HFFc6 (cell line): ENCODE measurements around the gene PRIMPOL. TPM values are rescaled to one million over a fixed set of nuclear protein-coding genes. Genes with fewer than 3 reads are reported as not detected.

ENCODE experiments used
- DNase-seq: peaks from one replicate; pipeline ENCODE4 v3.0.0-alpha.2; 2018
- H3K27ac Mint-ChIP-seq: 2 replicates; pipeline ENCODE4 v1.8.0; 2020; ENCODE audit warnings: mild to moderate bottlenecking, mixed read lengths
- H3K27me3 Mint-ChIP-seq: 2 replicates; pipeline ENCODE4 v1.8.0; 2021; ENCODE audit warnings: mild to moderate bottlenecking, moderate library complexity, mixed read lengths; ENCODE audit not compliant: insufficient read depth
- H3K36me3 Mint-ChIP-seq: 2 replicates; pipeline ENCODE4 v1.8.0; 2021; ENCODE audit warnings: low read depth, mixed read lengths
- H3K4me1 Mint-ChIP-seq: 2 replicates; pipeline ENCODE4 v1.8.0; 2020; ENCODE audit warnings: low read depth, mixed read lengths
- H3K4me3 Mint-ChIP-seq: 2 replicates; pipeline ENCODE4 v1.8.0; 2020; ENCODE audit warnings: mild to moderate bottlenecking, moderate library complexity, mixed read lengths
- H3K9me3 Mint-ChIP-seq: 2 replicates; pipeline ENCODE4 v1.8.0; 2020; ENCODE audit warnings: mild to moderate bottlenecking, mixed read lengths
- total RNA-seq, 6 experiments: library from RNA; stranded (reverse); fragmentation: NEBNext Ultra II Directional; extraction: Animal tissue kit (Norgen Biotek cat#: 25700); gene quantifications; 2 replicates in 1 of 6; 3 replicates in 5 of 6; pipeline ENCODE4 v1.2.3, GENCODE V29; 2021
- TF ChIP-seq, protein P1 (sequence below): fragments of 200-600 bp; sonication (generic); IDR thresholded peaks from 2 replicates; pipeline ENCODE4 v1.5.0; 2021; ENCODE audit warnings: antibody characterized with exemption, mild to moderate bottlenecking

Gene PRIMPOL
- total RNA-seq, 6 experiments from 2014 or later, result 9.0 to 11.3 (median 10.8) TPM

DNA sequence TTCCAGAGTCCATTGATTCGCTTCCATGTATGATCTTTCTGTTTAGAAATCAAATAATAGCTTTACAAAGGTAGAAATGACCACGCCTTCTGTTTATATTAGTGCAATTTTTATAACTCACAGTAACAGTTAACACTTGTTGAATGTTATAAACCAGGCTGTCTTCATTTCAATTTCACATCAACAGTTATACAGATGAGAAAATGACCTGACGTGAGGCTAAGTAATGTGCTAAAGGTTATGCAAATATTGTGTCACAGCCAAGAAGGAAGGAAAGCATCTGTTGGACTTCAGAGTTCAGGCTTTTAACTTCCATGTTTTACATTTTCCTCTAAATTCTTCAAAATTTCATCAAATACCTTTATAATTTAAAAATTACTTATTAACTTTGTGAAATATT, 14.2 kb upstream of the PRIMPOL start:
- H3K36me3 Mint-ChIP-seq, result peaks cover 44% of the 10 kb centered on the region
- H3K4me1 Mint-ChIP-seq, result no peaks in the 10 kb centered on the region; the same call in 1 of the 2 replicates
- no peaks in the 10 kb centered on the region for H3K9me3 Mint-ChIP-seq
- H3K4me3 Mint-ChIP-seq, result no peak overlapping the region
- no peak for DNase-seq
- TF ChIP-seq, protein P1, sequence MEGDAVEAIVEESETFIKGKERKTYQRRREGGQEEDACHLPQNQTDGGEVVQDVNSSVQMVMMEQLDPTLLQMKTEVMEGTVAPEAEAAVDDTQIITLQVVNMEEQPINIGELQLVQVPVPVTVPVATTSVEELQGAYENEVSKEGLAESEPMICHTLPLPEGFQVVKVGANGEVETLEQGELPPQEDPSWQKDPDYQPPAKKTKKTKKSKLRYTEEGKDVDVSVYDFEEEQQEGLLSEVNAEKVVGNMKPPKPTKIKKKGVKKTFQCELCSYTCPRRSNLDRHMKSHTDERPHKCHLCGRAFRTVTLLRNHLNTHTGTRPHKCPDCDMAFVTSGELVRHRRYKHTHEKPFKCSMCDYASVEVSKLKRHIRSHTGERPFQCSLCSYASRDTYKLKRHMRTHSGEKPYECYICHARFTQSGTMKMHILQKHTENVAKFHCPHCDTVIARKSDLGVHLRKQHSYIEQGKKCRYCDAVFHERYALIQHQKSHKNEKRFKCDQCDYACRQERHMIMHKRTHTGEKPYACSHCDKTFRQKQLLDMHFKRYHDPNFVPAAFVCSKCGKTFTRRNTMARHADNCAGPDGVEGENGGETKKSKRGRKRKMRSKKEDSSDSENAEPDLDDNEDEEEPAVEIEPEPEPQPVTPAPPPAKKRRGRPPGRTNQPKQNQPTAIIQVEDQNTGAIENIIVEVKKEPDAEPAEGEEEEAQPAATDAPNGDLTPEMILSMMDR, result no peak
- H3K27ac Mint-ChIP-seq, result no peak overlapping the region
- H3K27me3 Mint-ChIP-seq, result no peaks in the 10 kb centered on the region

DNA sequence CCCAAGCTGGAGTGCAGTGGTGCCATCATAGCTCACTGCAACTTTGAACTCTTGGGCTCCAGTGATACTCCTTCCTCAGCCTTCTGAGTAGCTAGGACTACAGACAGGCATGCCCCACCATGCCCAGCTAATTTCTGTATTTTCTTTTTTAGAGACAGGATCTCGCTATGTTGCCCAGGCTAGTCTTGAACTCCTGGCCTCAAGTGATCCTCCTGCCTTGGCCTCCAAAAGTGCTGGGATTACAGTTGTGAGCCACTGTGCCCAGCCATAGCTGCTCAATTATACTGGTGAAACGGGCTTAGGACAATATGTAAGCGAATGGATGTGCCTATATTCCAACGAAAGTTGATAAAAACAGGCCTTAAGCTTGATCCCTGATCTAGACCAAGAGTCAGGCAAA, 13.4 kb upstream of the PRIMPOL start:
- H3K36me3 Mint-ChIP-seq, result peaks cover 44% of the 10 kb centered on the region
- TF ChIP-seq, protein P1, result no peak

DNA sequence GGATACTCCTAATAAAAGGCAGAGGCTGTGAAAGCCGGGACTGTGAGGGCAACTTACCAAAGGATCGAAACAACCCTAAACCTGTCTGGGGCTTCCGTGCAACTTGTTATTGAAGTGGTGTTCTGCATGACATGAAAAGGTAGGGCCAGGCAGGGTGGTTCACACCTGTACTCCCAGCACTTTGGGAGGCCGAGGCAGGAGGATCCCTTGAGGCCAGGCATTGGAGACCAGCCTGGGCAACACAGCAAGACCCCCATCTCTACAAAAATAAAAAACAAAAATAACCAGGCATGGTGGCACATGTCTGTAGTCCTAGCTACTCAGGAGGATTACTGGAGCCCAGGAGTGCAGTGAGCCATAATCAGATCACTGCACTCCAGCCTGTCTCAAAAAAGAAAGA, 12.6 kb upstream of the PRIMPOL start:
- Mint-ChIP-seq H3K4me3 (no peak overlapping the region), H3K27ac (no peak overlapping the region), H3K4me1 (peaks cover 4% of the 10 kb centered on the region; the same call in 1 of the 2 replicates), H3K36me3 (peaks cover 44% of the 10 kb centered on the region), H3K27me3 (no peaks in the 10 kb centered on the region), H3K9me3 (no peaks in the 10 kb centered on the region)
- DNase-seq, result no peak
- TF ChIP-seq, protein P1, result no peak

More for the DNA sequence above, 13.4 kb upstream of the PRIMPOL start:
- H3K27me3 Mint-ChIP-seq, result no peaks in the 10 kb centered on the region
- no peak overlapping the region for H3K27ac Mint-ChIP-seq
- no peaks in the 10 kb centered on the region for H3K9me3 Mint-ChIP-seq
- no peaks in the 10 kb centered on the region; the same call in 1 of the 2 replicates for H3K4me1 Mint-ChIP-seq
- no peak overlapping the region for H3K4me3 Mint-ChIP-seq
- DNase-seq, result no peak

DNA sequence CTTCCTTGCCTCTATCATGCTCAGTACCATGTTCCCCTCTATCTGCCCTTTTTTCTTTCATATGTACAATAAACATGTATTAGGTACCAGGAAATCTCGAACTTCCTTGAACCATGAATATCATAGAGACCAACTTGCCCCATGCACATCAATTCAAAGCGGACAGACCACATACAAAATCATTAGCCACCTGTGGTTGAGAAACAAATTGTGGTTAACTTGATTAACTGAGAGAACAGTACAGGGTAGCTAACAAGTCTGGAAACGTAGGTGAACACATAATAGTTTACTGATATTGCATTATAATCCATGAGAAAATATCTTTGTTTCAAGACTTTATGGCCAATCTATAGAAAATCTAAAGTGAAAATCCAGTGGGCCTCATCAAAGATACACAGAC, 8.5 kb upstream of the PRIMPOL start:
- Mint-ChIP-seq H3K9me3 (no peaks in the 10 kb centered on the region), H3K27me3 (no peaks in the 10 kb centered on the region), H3K36me3 (peaks cover 27% of the 10 kb centered on the region), H3K4me3 (no peak overlapping the region), H3K27ac (no peak overlapping the region), H3K4me1 (peaks cover 27% of the 10 kb centered on the region)
- no peak for DNase-seq
- TF ChIP-seq, protein P1, result no peak

DNA sequence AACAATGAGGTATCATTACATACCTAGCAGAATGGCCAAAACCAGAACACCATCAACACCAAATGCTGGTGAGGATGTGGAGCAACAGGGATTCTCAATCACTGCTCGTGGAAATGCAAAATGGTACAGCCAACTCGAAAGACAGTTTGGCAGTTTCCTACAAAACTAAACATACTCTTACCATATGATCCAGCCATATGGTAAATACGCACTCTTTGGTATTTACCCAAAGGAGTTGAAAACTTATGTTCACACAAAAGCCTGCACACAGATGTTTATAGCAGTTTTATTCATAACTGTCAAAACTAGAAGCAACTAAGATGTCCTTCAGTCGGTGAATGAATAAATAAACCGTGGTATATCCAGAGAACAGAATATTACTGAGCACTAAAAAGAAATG, 8.1 kb upstream of the PRIMPOL start:
- Mint-ChIP-seq H3K36me3 (peaks cover 27% of the 10 kb centered on the region), H3K27me3 (no peaks in the 10 kb centered on the region), H3K4me1 (peaks cover 31% of the 10 kb centered on the region), H3K9me3 (no peaks in the 10 kb centered on the region), H3K27ac (no peak overlapping the region), H3K4me3 (no peak overlapping the region)
- TF ChIP-seq, protein P1, result no peak
- DNase-seq, result no peak

DNA sequence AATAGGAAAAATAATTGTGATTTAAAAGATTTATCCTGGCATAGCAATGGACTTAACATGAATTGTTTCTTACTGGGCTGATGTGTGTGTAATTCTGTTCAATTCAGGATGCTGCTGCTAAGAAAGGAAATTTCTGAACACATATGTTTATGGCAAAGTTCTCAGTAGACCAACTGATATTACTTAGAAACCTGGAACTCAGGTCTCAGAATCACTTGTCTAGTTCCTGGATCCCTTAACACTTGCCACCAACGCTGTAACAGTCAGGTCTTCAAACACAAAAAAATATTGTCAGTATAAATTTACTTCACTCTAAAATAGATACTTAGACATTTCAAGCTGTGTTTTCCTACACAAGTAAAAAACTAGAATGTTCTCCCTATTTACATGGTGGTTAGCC, 5.8 kb upstream of the PRIMPOL start:
- no peaks in the 10 kb centered on the region for H3K9me3 Mint-ChIP-seq
- TF ChIP-seq, protein P1, result no peak
- H3K36me3 Mint-ChIP-seq, result peaks cover 33% of the 10 kb centered on the region
- DNase-seq, result no peak
- H3K4me3 Mint-ChIP-seq, result no peak overlapping the region
- peaks cover 2% of the 10 kb centered on the region for H3K27me3 Mint-ChIP-seq
- peaks cover 48% of the 10 kb centered on the region for H3K4me1 Mint-ChIP-seq
- peak overlapping the region; percentile 8; the same call in 1 of the 2 replicates for H3K27ac Mint-ChIP-seq
